ENCODE data around the gene SEC14L5. TPM values are rescaled to one million over a fixed set of nuclear protein-coding genes. Genes with fewer than 3 reads are reported as not detected.

SEC14L5 gene
- total and polyA plus RNA-seq, 10 of the 15 experiments (the other 5 are each of a cell fraction or from before 2014, with no cell fraction given): 0.01 TPM; not detected in 9

DNA sequence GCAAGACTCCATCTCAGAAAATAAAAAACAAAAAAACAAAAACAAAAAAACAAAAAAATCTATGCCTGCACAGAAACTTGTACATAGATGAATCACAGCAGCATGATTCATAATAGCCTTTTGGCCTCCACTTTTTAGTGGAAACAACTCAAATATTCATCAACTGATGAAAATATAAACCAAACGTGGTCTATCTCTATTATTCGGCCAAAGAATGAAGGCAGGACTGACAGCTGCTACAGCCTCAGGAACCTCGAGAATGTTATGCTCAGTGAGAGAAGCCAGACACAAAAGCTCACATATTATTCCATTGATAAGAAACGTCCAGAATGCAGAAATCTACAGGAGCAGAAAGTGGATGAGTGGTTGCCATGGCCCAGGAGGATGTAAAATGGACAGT lies 41.0 kb upstream of the SEC14L5 start:
- no peak overlapping the region for H3K27ac ChIP-seq (ENCODE audit: control insufficient read depth, insufficient read depth)
- intact Hi-C loops (cut with micrococcal nuclease; ENCODE audit: unreplicated experiment) (no loop called here), in situ Hi-C loops (cut with MboI) (no loop called here)
- ChIA-PET SMC1A (ENCODE audit: uncharacterized antibody, unreplicated experiment) (no interaction called here), POLR2A (no interaction called here), RAD21 (ENCODE audit: unreplicated experiment) (no interaction called here), CTCF (no interaction called here)
- TF ChIP-seq KDM1A (IDR thresholded peaks at IDR 0.05; ENCODE audit: borderline replicate concordance): no peak
- no peak for TF ChIP-seq FOXM1 (IDR thresholded peaks at IDR 0.05; ENCODE audit: low read depth, low read length)
- no peak for TF ChIP-seq IKZF1 (conservative IDR thresholded peaks at IDR 0.05)
- TF ChIP-seq, protein P1, sequence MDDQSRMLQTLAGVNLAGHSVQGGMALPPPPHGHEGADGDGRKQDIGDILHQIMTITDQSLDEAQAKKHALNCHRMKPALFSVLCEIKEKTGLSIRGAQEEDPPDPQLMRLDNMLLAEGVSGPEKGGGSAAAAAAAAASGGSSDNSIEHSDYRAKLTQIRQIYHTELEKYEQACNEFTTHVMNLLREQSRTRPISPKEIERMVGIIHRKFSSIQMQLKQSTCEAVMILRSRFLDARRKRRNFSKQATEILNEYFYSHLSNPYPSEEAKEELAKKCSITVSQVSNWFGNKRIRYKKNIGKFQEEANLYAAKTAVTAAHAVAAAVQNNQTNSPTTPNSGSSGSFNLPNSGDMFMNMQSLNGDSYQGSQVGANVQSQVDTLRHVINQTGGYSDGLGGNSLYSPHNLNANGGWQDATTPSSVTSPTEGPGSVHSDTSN (IDR thresholded peaks at IDR 0.05; ENCODE audit: insufficient replicate concordance, low read depth, low read length): no peak
- TF ChIP-seq, protein P2, sequence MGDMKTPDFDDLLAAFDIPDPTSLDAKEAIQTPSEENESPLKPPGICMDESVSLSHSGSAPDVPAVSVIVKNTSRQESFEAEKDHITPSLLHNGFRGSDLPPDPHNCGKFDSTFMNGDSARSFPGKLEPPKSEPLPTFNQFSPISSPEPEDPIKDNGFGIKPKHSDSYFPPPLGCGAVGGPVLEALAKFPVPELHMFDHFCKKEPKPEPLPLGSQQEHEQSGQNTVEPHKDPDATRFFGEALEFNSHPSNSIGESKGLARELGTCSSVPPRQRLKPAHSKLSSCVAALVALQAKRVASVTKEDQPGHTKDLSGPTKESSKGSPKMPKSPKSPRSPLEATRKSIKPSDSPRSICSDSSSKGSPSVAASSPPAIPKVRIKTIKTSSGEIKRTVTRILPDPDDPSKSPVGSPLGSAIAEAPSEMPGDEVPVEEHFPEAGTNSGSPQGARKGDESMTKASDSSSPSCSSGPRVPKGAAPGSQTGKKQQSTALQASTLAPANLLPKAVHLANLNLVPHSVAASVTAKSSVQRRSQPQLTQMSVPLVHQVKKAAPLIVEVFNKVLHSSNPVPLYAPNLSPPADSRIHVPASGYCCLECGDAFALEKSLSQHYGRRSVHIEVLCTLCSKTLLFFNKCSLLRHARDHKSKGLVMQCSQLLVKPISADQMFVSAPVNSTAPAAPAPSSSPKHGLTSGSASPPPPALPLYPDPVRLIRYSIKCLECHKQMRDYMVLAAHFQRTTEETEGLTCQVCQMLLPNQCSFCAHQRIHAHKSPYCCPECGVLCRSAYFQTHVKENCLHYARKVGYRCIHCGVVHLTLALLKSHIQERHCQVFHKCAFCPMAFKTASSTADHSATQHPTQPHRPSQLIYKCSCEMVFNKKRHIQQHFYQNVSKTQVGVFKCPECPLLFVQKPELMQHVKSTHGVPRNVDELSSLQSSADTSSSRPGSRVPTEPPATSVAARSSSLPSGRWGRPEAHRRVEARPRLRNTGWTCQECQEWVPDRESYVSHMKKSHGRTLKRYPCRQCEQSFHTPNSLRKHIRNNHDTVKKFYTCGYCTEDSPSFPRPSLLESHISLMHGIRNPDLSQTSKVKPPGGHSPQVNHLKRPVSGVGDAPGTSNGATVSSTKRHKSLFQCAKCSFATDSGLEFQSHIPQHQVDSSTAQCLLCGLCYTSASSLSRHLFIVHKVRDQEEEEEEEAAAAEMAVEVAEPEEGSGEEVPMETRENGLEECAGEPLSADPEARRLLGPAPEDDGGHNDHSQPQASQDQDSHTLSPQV (IDR thresholded peaks at IDR 0.05): no peak
- TF ChIP-seq CREM (IDR thresholded peaks at IDR 0.05; ENCODE audit: low read depth): no peak
- no peak for TF ChIP-seq CBX5 (IDR thresholded peaks at IDR 0.05; ENCODE audit: low read depth)
- TF ChIP-seq SREBF2 (IDR thresholded peaks at IDR 0.05; ENCODE audit: low read length): no peak
- TF ChIP-seq ZSCAN29 (IDR thresholded peaks at IDR 0.05): no peak
- TF ChIP-seq ZNF207 (IDR thresholded peaks at IDR 0.05; ENCODE audit: borderline replicate concordance): no peak
- TF ChIP-seq SMAD1 (IDR thresholded peaks at IDR 0.05; ENCODE audit: low read depth, partially characterized antibody): no peak
- no peak for TF ChIP-seq NRF1 (conservative IDR thresholded peaks at IDR 0.05; ENCODE audit: low read depth, low read length)
- no peak for TF ChIP-seq RB1 (IDR thresholded peaks at IDR 0.05; ENCODE audit: borderline replicate concordance)
- no peak for TF ChIP-seq SMAD5 (IDR thresholded peaks at IDR 0.05; ENCODE audit: low read depth)
- TF ChIP-seq LARP7 (IDR thresholded peaks at IDR 0.05): no peak
- no peak for TF ChIP-seq POLR2AphosphoS2 (IDR thresholded peaks at IDR 0.05; ENCODE audit: low read depth, low read length)
- TF ChIP-seq CREB1 (IDR thresholded peaks at IDR 0.05; ENCODE audit: low read depth): no peak
- TF ChIP-seq PAX5 (IDR thresholded peaks at IDR 0.05; ENCODE audit: borderline replicate concordance, low read depth, low read length): no peak
- no TSS peak for BruUV-seq (replicated peaks)
- H3K27me3 ChIP-seq (replicated peaks in 1 of 2; ENCODE audit: control insufficient read depth in 2 of 2, insufficient read depth in 2 of 2, low read length in 1 of 2): no peaks in the 10 kb centered on the region
- no peaks in the 10 kb centered on the region for H3K4me1 ChIP-seq (ENCODE audit: control insufficient read depth, insufficient read depth, low read length)
- no peak for ATAC-seq
- H3K79me2 ChIP-seq (ENCODE audit: control insufficient read depth, insufficient read depth, low read length): no peaks in the 10 kb centered on the region
- no peaks in the 10 kb centered on the region for H3K36me3 ChIP-seq (ENCODE audit: control insufficient read depth in 2 of 2, insufficient read depth in 2 of 2, low read length in 1 of 2)
- no peak overlapping the region for H3K4me3 ChIP-seq
- H3K9me3 ChIP-seq (replicated peaks; ENCODE audit: control insufficient read depth, insufficient read depth, low read length): no peaks in the 10 kb centered on the region
- no peak for FAIRE-seq
- no peaks in the 10 kb centered on the region for H4K20me1 ChIP-seq (ENCODE audit: control insufficient read depth, insufficient read depth)
- no peak overlapping the region for H2AFZ ChIP-seq (ENCODE audit: control insufficient read depth, low read depth, low read length)
- WGBS (ENCODE audit: insufficient coverage, insufficient replicate concordance, low lambda C conversion rate, missing lambda C conversion rate): 1% methylated on average over 4 of the region's 4 CpGs
- no peak overlapping the region for H3K9ac ChIP-seq (ENCODE audit: control insufficient read depth, insufficient read depth, low read length)
- no peak overlapping the region for H3K4me2 ChIP-seq (ENCODE audit: control insufficient read depth, insufficient read depth)
- no peak for DNase-seq (ENCODE audit: low read depth, low spot score)

Data from GM12878 (cell line).